SU-DHL-6 (cell line): ENCODE results near the gene RUBCN.

Source experiments
- H2AFZ ChIP-seq: fragments of 200-600 bp; sonication (generic); 2 replicates; pipeline ENCODE4 v1.6.1; 2014; ENCODE audit warnings: low read depth, mild to moderate bottlenecking, moderate library complexity, mixed read lengths, antibody characterized with exemption, low read length; ENCODE audit not compliant: severe bottlenecking
- H3F3A ChIP-seq: fragments of 200-600 bp; shearing (Covaris generic); 2 replicates; pipeline ENCODE4 v1.6.0; 2016; ENCODE audit warnings: antibody characterized with exemption, mild to moderate bottlenecking; ENCODE audit not compliant: insufficient read depth
- H3K27ac ChIP-seq: fragments of 200-600 bp; sonication (generic); 2 replicates; pipeline ENCODE4 v1.5.1; 2016; ENCODE audit warnings: low read depth, mild to moderate bottlenecking, low read length, moderate library complexity, mixed read lengths
- H3K27me3 ChIP-seq: fragments of 200-600 bp; sonication (generic), shearing (Covaris generic); 2 replicates; pipeline ENCODE4 v1.6.0; 2014; ENCODE audit warnings: mild to moderate bottlenecking, low read length
- H3K36me3 ChIP-seq: fragments of 200-600 bp; sonication (generic); 2 replicates; pipeline ENCODE4 v1.6.1; 2014; ENCODE audit warnings: mild to moderate bottlenecking, low read length, mixed read lengths
- H3K4me2 ChIP-seq: fragments of 300-600, 200-600 bp; shearing (Covaris generic), sonication (generic); 2 replicates; pipeline ENCODE4 v1.6.0; 2014; ENCODE audit warnings: low read length, low read depth, mild to moderate bottlenecking; ENCODE audit not compliant: poor library complexity, severe bottlenecking
- H3K4me3 ChIP-seq: fragments of 200-600 bp; sonication (generic); 2 replicates; pipeline ENCODE4 v1.5.1; 2014; ENCODE audit warnings: antibody characterized with exemption, low read length, mild to moderate bottlenecking, mixed read lengths; ENCODE audit not compliant: insufficient read depth, poor library complexity, severe bottlenecking
- H3K79me2 ChIP-seq: fragments of 200-600 bp; sonication (generic); 2 replicates; pipeline ENCODE4 v1.6.1; 2014; ENCODE audit warnings: mild to moderate bottlenecking, low read length, moderate library complexity; ENCODE audit not compliant: insufficient read depth
- H3K9ac ChIP-seq: fragments of 200-600 bp; sonication (generic); 2 replicates; pipeline ENCODE4 v1.7.0; 2014; ENCODE audit warnings: mild to moderate bottlenecking, low read length
- H3K9me2 ChIP-seq: fragments of 200-600 bp; sonication (generic); replicated peaks from 2 replicates; pipeline ENCODE4 v1.6.1; 2014; ENCODE audit warnings: low read length; ENCODE audit not compliant: insufficient read depth
- H3K9me3 ChIP-seq: fragments of 200-600 bp; sonication (generic); 2 replicates; pipeline ENCODE4 v1.6.1; 2014; ENCODE audit warnings: low read length, mixed read lengths; ENCODE audit not compliant: insufficient read depth
- H4K20me1 ChIP-seq: fragments of 200-600 bp; sonication (generic); 2 replicates; pipeline ENCODE4 v1.6.1; 2014; ENCODE audit warnings: low read depth, mild to moderate bottlenecking, antibody characterized with exemption, low read length, moderate library complexity, mixed read lengths
- CTCF ChIP-seq: fragments of 200-600 bp; sonication (generic); IDR thresholded peaks from one replicate; pipeline ENCODE4 v1.5.1; 2017; ENCODE audit warnings: antibody characterized with exemption, mild to moderate bottlenecking, low read length, moderate library complexity; ENCODE audit not compliant: insufficient read depth, poor library complexity, severe bottlenecking
- EZH2phosphoT487 ChIP-seq: fragments of 200-600 bp; sonication (generic), shearing (Covaris generic); conservative IDR thresholded peaks from 2 replicates; pipeline ENCODE4 v1.6.1; 2018; ENCODE audit warnings: mild to moderate bottlenecking, antibody characterized with exemption, low read length, moderate library complexity, mixed read lengths

The RUBCN gene

GRCh38 chr3:197756704-197757103 lies 20.0 kb upstream of the RUBCN start:
- no peak overlapping the region for H2AFZ ChIP-seq
- no peaks in the 10 kb centered on the region for H3K27me3 ChIP-seq
- H3K9me3 ChIP-seq: no peaks in the 10 kb centered on the region
- peaks cover 10% of the 10 kb centered on the region; the same call in 1 of the 2 replicates for H3K36me3 ChIP-seq
- H4K20me1 ChIP-seq: peaks cover 13% of the 10 kb centered on the region; the same call in 1 of the 2 replicates
- 0 out of 2 replicates have a peak, but pooled peaks cover 7% of the 10 kb centered on the region for H3F3A ChIP-seq
- H3K27ac ChIP-seq: no peak overlapping the region
- H3K9me2 ChIP-seq: no peaks in the 10 kb centered on the region
- TF ChIP-seq CTCF (no peak), EZH2phosphoT487 (no peak)
- H3K4me3 ChIP-seq: no peak overlapping the region
- no peak overlapping the region for H3K4me2 ChIP-seq
- H3K9ac ChIP-seq: no peak overlapping the region
- peaks cover 12% of the 10 kb centered on the region for H3K79me2 ChIP-seq

GRCh38 chr3:197753263-197753662 lies 16.6 kb upstream of the RUBCN start:
- H3K4me2 ChIP-seq: no peak overlapping the region
- no peak overlapping the region for H3K9ac ChIP-seq
- peaks cover 12% of the 10 kb centered on the region for H3K79me2 ChIP-seq

GRCh38 chr3:197752107-197752506 lies 15.4 kb upstream of the RUBCN start:
- no peaks in the 10 kb centered on the region for H3K27me3 ChIP-seq
- TF ChIP-seq CTCF (no peak), EZH2phosphoT487 (no peak)
- H3F3A ChIP-seq: peaks cover 21% of the 10 kb centered on the region
- H2AFZ ChIP-seq: no peak overlapping the region
- H3K4me2 ChIP-seq: no peak overlapping the region
- H3K9ac ChIP-seq: no peak overlapping the region
- H3K9me2 ChIP-seq: no peaks in the 10 kb centered on the region
- H3K36me3 ChIP-seq: peaks cover 2% of the 10 kb centered on the region; the same call in 1 of the 2 replicates
- peaks cover 12% of the 10 kb centered on the region for H3K79me2 ChIP-seq
- no peak overlapping the region for H3K4me3 ChIP-seq
- no peaks in the 10 kb centered on the region for H3K9me3 ChIP-seq
- no peak overlapping the region for H3K27ac ChIP-seq
- peaks cover 13% of the 10 kb centered on the region; the same call in 1 of the 2 replicates for H4K20me1 ChIP-seq

More at GRCh38 chr3:197753263-197753662, 16.6 kb upstream of the RUBCN start:
- no peak for TF ChIP-seq EZH2phosphoT487
- no peak for TF ChIP-seq CTCF
- Histone ChIP-seq H3K27me3 (no peaks in the 10 kb centered on the region), H3K9me3 (no peaks in the 10 kb centered on the region), H3K9me2 (no peaks in the 10 kb centered on the region), H3K36me3 (peaks cover 6% of the 10 kb centered on the region; the same call in 1 of the 2 replicates), H3K4me3 (no peak overlapping the region), H4K20me1 (peaks cover 13% of the 10 kb centered on the region; the same call in 1 of the 2 replicates), H3F3A (peaks cover 20% of the 10 kb centered on the region), H3K27ac (no peak overlapping the region), H2AFZ (no peak overlapping the region)
